Measurements from ENCODE around the gene KANSL2.
"Not testable (repeated sequence)": the region's sequence is repeated elsewhere in the genome, so short reads cannot be mapped to it uniquely, and the experiment has no call there.

Gene KANSL2

DNA sequence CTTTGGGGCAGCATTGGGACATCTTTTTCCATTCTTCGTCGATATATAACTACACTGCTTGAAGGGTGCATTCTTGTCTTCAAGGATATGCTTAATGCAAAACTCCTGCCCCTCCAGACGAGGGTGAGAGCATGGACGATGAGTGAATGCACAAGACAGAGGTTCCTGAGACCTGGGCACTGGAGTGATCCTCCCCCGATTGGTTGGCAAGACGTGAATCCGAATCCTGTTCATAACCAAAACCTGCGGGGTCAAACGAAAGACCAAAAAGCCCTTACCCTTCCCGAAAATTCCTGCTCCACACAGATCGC is 684 bp downstream of the KANSL2 start:
- no peaks in the 10 kb centered on the region for H3K27me3 ChIP-seq (ENCODE audit: control insufficient read depth, insufficient read depth, low read length)
- H3K4me3 ChIP-seq (ENCODE audit: low read depth, low read length): peak overlapping the region; percentile 100
- H3K4me1 ChIP-seq (ENCODE audit: control insufficient read depth, insufficient read depth, low read length): no peaks in the 10 kb centered on the region
- no peaks in the 10 kb centered on the region for H3K9me3 ChIP-seq (ENCODE audit: control insufficient read depth, insufficient read depth, low read length)
- peaks cover 12% of the 10 kb centered on the region for H3K36me3 ChIP-seq (ENCODE audit: control insufficient read depth, insufficient read depth, low read length)
- peak overlapping the region; percentile 98 for H3K9ac ChIP-seq (ENCODE audit: low read depth, low read length)

DNA sequence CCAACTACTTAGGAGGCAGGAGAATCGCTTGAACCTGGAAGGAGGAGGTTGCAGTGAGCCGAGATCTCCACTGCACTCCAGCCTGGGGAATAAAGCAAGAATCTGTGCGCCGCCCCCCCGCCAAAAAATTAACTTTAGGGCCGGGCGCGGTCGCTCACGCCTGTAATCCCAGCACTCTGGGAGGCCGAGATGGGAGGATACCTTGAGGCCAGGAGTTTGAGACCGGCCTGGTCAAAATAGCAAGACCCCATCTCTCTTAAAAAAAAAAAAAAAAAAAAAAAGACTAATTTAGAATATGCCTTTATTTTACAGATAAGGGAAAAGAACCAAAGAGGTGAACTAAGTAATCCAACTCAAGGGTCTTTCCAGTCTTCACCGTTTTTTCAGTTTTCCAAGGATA is 1.2 kb downstream of the KANSL2 start:
- Histone ChIP-seq H3K36me3 (ENCODE audit: control insufficient read depth, insufficient read depth, low read length) (peaks cover 16% of the 10 kb centered on the region), H3K4me1 (ENCODE audit: control insufficient read depth, insufficient read depth, low read length) (no peaks in the 10 kb centered on the region), H3K27me3 (ENCODE audit: control insufficient read depth, insufficient read depth, low read length) (no peaks in the 10 kb centered on the region), H3K4me3 (ENCODE audit: low read depth, low read length) (peak overlapping the region; percentile 100), H3K9ac (ENCODE audit: low read depth, low read length) (no peak overlapping the region), H3K9me3 (ENCODE audit: control insufficient read depth, insufficient read depth, low read length) (no peaks in the 10 kb centered on the region)

DNA sequence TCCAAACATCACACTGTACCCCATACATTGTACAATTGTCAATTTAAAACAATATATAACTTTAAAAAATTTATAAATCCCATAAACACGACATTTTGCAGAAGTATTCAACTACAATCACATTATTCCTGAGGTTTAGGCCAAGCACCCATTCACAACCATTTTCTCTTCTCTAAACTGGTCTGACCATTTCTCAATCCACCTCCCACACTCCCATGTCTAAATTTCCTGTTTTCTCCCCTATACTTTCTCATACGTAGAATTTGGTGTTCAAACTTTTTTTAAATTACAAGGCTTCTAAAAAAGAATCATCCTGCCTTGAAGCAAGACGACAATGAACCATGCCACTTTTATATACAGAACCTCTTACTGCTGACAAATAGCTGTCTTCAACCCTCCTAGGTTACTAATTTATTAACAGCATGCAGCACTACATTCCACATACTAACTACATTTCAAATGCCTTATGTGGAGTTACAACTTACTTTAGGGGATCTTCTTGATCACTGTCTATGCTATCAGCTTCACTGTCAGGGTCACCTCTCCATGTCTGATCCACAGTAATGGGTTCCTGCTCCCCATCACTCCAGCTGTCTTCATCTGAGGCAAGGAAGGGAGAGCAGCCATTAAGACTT is 3.4 kb downstream of the KANSL2 start:
- H3K4me1 ChIP-seq (ENCODE audit: control insufficient read depth, insufficient read depth, low read length): no peaks in the 10 kb centered on the region
- no peak overlapping the region for H3K9ac ChIP-seq (ENCODE audit: low read depth, low read length)
- no peaks in the 10 kb centered on the region for H3K27me3 ChIP-seq (ENCODE audit: control insufficient read depth, insufficient read depth, low read length)
- no peaks in the 10 kb centered on the region for H3K9me3 ChIP-seq (ENCODE audit: control insufficient read depth, insufficient read depth, low read length)
- peaks cover 16% of the 10 kb centered on the region for H3K36me3 ChIP-seq (ENCODE audit: control insufficient read depth, insufficient read depth, low read length)
- H3K4me3 ChIP-seq (ENCODE audit: low read depth, low read length): no peak overlapping the region

DNA sequence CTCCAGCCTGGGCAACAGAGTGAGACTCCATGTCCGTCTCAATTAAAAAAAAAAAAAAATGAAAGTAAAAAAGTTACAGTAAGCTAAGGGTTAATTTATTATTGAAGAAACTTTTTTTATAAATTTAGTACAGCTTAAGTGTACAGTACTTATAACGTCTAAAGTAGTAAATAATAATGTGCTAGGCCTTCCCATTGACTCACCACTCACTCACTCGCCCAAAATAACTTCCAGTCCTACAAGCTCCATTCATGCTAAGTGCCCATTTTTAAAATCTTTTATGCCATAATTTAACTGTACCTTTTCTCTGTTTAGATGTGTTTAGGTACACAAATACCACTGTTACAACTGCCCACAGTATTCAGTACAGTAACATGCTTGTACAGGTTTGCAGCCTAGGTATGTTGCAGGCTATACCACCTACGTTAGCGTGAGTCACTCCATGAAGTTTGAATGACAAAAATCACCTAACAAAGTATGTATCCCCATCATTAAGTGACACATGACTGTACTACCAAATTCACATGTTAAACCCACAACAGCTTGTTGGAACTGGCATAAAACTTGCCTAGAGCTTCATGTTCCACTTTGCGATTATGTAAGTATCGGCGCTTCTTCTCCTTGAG is 10.7 kb downstream of the KANSL2 start:
- H3K27me3 ChIP-seq (ENCODE audit: control insufficient read depth, insufficient read depth, low read length): no peaks in the 10 kb centered on the region
- no peaks in the 10 kb centered on the region for H3K9me3 ChIP-seq (ENCODE audit: control insufficient read depth, insufficient read depth, low read length)
- H3K4me3 ChIP-seq (ENCODE audit: low read depth, low read length): no peak overlapping the region
- no peaks in the 10 kb centered on the region for H3K4me1 ChIP-seq (ENCODE audit: control insufficient read depth, insufficient read depth, low read length)
- no peak overlapping the region for H3K9ac ChIP-seq (ENCODE audit: low read depth, low read length)
- H3K36me3 ChIP-seq (ENCODE audit: control insufficient read depth, insufficient read depth, low read length): peaks cover 38% of the 10 kb centered on the region

DNA sequence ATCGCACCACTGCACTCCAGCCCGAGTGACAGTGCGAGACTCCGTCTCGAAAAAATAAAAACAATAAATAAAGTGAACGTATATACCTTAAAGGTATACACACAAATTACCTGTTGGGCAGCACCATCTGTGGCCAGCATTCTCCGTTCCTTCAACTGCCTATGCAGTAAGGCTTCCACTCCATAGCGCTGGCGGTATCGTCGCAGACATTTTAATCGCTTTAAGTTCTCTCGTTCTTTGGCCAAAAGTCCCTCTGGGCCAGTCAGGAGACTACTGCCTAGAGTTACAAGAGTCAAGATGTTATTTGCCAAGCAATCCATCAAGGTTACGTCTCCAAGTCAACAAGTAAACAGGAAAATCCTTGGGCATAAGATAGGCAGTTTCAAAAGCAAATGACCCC is 13.0 kb downstream of the KANSL2 start:
- Histone ChIP-seq H3K9ac (ENCODE audit: low read depth, low read length) (no peak overlapping the region), H3K4me3 (ENCODE audit: low read depth, low read length) (no peak overlapping the region), H3K36me3 (ENCODE audit: control insufficient read depth, insufficient read depth, low read length) (peaks cover 42% of the 10 kb centered on the region), H3K9me3 (ENCODE audit: control insufficient read depth, insufficient read depth, low read length) (no peaks in the 10 kb centered on the region), H3K27me3 (ENCODE audit: control insufficient read depth, insufficient read depth, low read length) (no peaks in the 10 kb centered on the region), H3K4me1 (ENCODE audit: control insufficient read depth, insufficient read depth, low read length) (no peaks in the 10 kb centered on the region)

DNA sequence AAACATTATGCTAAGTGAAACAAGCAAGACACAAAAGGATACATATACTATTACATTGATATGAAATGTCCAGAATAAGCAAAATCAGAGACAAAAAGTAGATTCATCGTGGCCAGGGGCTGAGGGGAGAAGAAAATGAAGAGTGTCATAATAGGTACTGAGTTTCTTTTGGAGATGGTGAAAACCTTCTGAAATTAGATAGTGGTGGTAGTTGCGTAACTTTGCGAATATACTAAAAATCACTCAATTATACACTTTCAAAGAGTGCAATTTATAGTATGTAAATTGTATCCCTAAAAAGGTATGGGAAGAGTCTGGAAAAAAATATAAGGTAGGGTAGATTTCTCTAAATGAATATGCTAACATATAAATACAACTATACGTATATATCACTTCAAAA is 22.2 kb downstream of the KANSL2 start:
- Histone ChIP-seq H3K9ac (ENCODE audit: low read depth, low read length) (no peak overlapping the region), H3K36me3 (ENCODE audit: control insufficient read depth, insufficient read depth, low read length) (peaks cover 48% of the 10 kb centered on the region), H3K4me1 (ENCODE audit: control insufficient read depth, insufficient read depth, low read length) (no peaks in the 10 kb centered on the region)

DNA sequence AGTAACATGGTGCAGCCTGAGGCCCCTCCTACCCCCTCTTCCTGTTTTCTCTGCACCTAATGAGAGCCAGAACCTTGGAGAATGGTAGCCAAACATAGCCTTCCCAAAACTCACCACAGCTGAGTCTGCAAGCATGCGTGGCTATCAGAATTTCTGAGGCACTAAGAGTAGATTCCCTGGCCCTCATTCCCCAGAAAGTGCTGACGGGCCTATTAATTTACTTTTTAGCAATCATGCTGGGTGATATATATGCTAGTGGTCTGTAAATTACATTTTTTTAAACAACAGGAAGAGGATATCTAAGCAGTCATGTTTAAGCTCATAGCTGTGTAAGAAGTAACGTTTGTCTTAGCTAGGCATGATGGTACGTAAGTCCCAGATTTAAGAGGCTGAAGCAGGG is 30.4 kb downstream of the KANSL2 start:
- Histone ChIP-seq H3K36me3 (ENCODE audit: control insufficient read depth, insufficient read depth, low read length) (peaks cover 31% of the 10 kb centered on the region), H3K9me3 (ENCODE audit: control insufficient read depth, insufficient read depth, low read length) (no peaks in the 10 kb centered on the region), H3K9ac (ENCODE audit: low read depth, low read length) (no peak overlapping the region), H3K27me3 (ENCODE audit: control insufficient read depth, insufficient read depth, low read length) (no peaks in the 10 kb centered on the region), H3K4me3 (ENCODE audit: low read depth, low read length) (no peak overlapping the region), H3K4me1 (ENCODE audit: control insufficient read depth, insufficient read depth, low read length) (no peaks in the 10 kb centered on the region)

More for the DNA sequence above, 22.2 kb downstream of the KANSL2 start:
- Histone ChIP-seq H3K4me3 (ENCODE audit: low read depth, low read length) (no peak overlapping the region), H3K27me3 (ENCODE audit: control insufficient read depth, insufficient read depth, low read length) (no peaks in the 10 kb centered on the region), H3K9me3 (ENCODE audit: control insufficient read depth, insufficient read depth, low read length) (no peaks in the 10 kb centered on the region)

DNA sequence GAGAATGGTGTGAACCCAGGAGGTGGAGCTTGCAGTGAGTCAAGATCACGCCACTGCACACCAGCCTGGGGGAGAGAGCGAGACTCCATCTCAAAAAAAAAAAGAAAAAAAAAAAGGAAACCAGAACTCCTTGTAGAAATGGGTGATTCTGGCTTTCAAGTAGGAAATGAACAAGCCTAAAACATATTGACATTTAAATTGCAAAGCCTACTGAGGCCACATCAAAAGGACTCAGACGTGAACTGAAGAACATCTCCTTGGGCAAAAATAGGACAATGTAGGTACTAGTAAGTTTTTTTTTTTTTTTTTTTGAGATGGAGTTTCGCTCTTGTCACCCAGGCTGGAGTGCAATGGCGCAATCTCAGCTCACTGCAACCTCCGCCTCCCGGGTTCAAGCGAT is 36.7 kb downstream of the KANSL2 start:
- H3K27me3 ChIP-seq (ENCODE audit: control insufficient read depth, insufficient read depth, low read length); H3K9ac ChIP-seq (ENCODE audit: low read depth, low read length); H3K9me3 ChIP-seq (ENCODE audit: control insufficient read depth, insufficient read depth, low read length); H3K4me3 ChIP-seq (ENCODE audit: low read depth, low read length); H3K36me3 ChIP-seq (ENCODE audit: control insufficient read depth, insufficient read depth, low read length); H3K4me1 ChIP-seq (ENCODE audit: control insufficient read depth, insufficient read depth, low read length): not testable (repeated sequence)

DNA sequence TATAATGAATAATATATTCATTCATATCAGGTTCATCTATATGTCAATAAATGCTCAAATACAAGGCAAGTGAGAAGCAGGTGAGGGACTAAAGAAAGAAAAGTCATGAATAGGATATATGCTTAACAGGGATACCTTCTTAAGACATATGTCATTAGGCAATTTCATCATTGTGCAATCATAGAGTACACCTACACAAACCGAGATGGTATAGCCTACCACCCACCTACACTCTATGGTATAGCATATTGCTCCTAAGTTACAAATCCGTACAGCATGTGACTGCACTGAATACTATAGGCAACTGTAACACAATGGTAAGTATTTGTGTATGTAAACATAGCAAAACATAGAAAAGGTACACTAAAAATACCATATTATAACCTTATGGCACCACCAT is 39.0 kb downstream of the KANSL2 start:
- no peaks in the 10 kb centered on the region for H3K27me3 ChIP-seq (ENCODE audit: control insufficient read depth, insufficient read depth, low read length)
- no peak overlapping the region for H3K4me3 ChIP-seq (ENCODE audit: low read depth, low read length)
- no peaks in the 10 kb centered on the region for H3K4me1 ChIP-seq (ENCODE audit: control insufficient read depth, insufficient read depth, low read length)
- H3K9me3 ChIP-seq (ENCODE audit: control insufficient read depth, insufficient read depth, low read length): no peaks in the 10 kb centered on the region
- H3K9ac ChIP-seq (ENCODE audit: low read depth, low read length): no peak overlapping the region
- H3K36me3 ChIP-seq (ENCODE audit: control insufficient read depth, insufficient read depth, low read length): peaks cover 7% of the 10 kb centered on the region

DNA sequence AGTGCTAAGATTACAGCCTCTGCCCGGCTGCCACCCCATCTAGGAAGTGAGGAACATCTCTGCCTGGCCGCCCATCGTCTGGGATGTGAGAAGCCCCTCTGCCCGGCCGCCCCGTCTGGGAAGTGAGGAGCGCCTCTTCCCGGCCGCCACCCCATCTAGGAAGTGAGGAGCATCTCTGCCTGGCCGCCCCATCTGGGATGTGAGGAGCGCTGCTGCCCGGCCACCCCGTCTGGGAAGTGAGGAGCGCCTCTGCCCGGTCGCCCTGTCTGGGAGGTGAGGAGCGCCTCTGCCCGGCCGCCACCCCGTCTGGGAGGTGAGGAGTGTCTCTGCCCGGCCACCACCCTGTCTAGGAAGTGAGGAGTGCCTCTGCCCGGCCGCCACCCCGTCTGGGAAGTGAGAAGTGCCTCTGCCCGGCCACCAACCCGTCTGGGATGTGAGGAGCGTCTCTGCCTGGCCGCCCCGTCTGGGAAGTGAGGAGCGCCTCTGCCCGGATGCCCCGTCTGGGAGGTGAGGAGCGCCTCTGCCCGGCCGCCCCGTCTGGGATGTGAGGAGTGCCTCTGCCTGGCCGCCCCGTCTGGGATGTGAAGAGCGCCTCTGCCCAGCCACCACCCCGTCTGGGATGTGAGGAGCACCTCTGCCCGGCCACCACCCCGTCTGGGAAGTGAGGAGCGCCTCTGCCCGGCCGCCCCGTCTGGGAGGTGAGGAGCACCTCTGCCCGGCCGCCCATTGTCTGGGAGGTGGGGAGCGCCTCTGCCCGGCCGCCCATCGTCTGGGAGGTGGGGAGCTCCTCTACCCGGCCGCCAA is 40.1 kb downstream of the KANSL2 start:
- H3K4me1 ChIP-seq (ENCODE audit: control insufficient read depth, insufficient read depth, low read length); H3K9ac ChIP-seq (ENCODE audit: low read depth, low read length); H3K9me3 ChIP-seq (ENCODE audit: control insufficient read depth, insufficient read depth, low read length); H3K4me3 ChIP-seq (ENCODE audit: low read depth, low read length); H3K36me3 ChIP-seq (ENCODE audit: control insufficient read depth, insufficient read depth, low read length); H3K27me3 ChIP-seq (ENCODE audit: control insufficient read depth, insufficient read depth, low read length): not testable (repeated sequence)

DNA sequence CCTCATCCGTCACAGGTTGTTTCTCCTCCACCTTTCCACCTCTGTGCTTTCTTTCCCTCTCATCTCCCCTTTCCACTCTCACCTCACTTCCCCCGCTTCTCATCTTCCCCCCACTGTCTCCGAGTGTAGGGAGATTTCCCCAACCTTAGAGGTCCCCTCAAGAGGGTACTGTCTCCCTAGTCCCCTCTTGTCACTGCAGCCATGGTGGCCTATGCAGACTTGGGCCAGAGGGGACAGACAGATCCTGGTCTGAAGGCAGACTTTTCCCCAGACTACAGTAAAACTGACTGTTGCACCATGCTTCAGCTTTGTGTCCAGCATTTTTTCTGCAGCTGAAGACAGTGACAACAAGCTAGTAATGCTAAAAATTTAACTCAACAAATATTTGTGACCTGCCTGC is 41.2 kb downstream of the KANSL2 start:
- no peaks in the 10 kb centered on the region for H3K27me3 ChIP-seq (ENCODE audit: control insufficient read depth, insufficient read depth, low read length)
- H3K9ac ChIP-seq (ENCODE audit: low read depth, low read length): no peak overlapping the region
- H3K36me3 ChIP-seq (ENCODE audit: control insufficient read depth, insufficient read depth, low read length): peaks cover 3% of the 10 kb centered on the region
- H3K4me1 ChIP-seq (ENCODE audit: control insufficient read depth, insufficient read depth, low read length): no peaks in the 10 kb centered on the region
- no peak overlapping the region for H3K4me3 ChIP-seq (ENCODE audit: low read depth, low read length)
- no peaks in the 10 kb centered on the region for H3K9me3 ChIP-seq (ENCODE audit: control insufficient read depth, insufficient read depth, low read length)

DNA sequence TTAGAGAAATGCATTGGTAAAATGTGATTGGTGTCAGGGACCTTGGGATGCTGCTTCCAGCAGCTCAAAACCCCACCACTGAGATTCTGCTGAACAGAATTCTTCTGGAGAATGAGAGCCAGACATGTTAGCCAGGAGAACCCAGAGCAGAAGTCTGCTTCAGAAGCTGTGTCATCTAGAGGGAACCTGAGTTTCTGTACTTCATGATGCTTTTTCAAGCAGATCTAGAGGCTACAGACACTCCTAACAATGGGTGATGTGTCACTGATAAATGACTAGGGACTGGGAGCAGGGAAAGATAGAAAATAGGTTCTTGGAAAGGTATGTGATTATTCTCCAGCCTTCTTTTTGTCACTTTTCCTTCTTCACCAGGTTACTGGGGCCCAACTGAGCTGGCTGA is 41.6 kb downstream of the KANSL2 start:
- Histone ChIP-seq H3K4me3 (ENCODE audit: low read depth, low read length) (no peak overlapping the region), H3K36me3 (ENCODE audit: control insufficient read depth, insufficient read depth, low read length) (peaks cover 3% of the 10 kb centered on the region), H3K9ac (ENCODE audit: low read depth, low read length) (no peak overlapping the region), H3K4me1 (ENCODE audit: control insufficient read depth, insufficient read depth, low read length) (no peaks in the 10 kb centered on the region), H3K9me3 (ENCODE audit: control insufficient read depth, insufficient read depth, low read length) (no peaks in the 10 kb centered on the region), H3K27me3 (ENCODE audit: control insufficient read depth, insufficient read depth, low read length) (no peaks in the 10 kb centered on the region)

Measured in iPS-15b (cell line).